Peyer's patch (tissue), 4 donors: ENCODE measurements around the gene C1QTNF9. TPM values are rescaled to one million over a fixed set of nuclear protein-coding genes. Genes with fewer than 3 reads are reported as not detected.
A peak's percentile ranks its signal among the peaks of the same experiment; 100 is the strongest.
"Not testable (repeated sequence)": the region's sequence is repeated elsewhere in the genome, so short reads cannot be mapped to it uniquely, and the experiment has no call there.

Experiments used
- DNase-seq, 3 donors: peaks; one replicate each; pipeline ENCODE4 v3.0.0-alpha.2; 2017 to 2019
- H3K27ac ChIP-seq, 4 donors: fragments of 200-600 bp; sonication (generic); one replicate each; pipeline ENCODE4 v1.5.1; 2016 to 2019
- H3K27me3 ChIP-seq, 2 donors: fragments of 200-600 bp; sonication (generic); one replicate each; pipeline ENCODE4 v1.5.1; 2019
- H3K36me3 ChIP-seq, 3 donors: fragments of 200-600 bp; sonication (generic); one replicate each; pipeline ENCODE4 v1.5.1; 2016 to 2019
- H3K4me1 ChIP-seq, 4 donors: fragments of 200-600 bp; sonication (generic); one replicate each; pipeline ENCODE4 v1.5.1; 2016 to 2019
- H3K4me3 ChIP-seq, 4 donors: fragments of 200-600 bp; sonication (generic); 1 replicate in 3 of 4; 2 replicates in 1 of 4; pipeline ENCODE4 v1.5.1; 2016 to 2019; ENCODE audit warnings: mild to moderate bottlenecking in 1 of 4
- H3K9me3 ChIP-seq, 4 donors: fragments of 200-600 bp; sonication (generic); one replicate each; pipeline ENCODE4 v1.5.1; 2016 to 2019; ENCODE audit warnings: mild to moderate bottlenecking in 1 of 4
- CTCF ChIP-seq, 6 experiments: fragments of 450-650 bp in 4 of 6; fragments of 200-600 bp in 2 of 6; sonication (generic) in 1 of 6; IDR thresholded peaks; one replicate each; pipeline ENCODE4 v1.5.1; 2017 to 2019; ENCODE audit warnings: antibody characterized with exemption in 6 of 6, mild to moderate bottlenecking in 3 of 6, moderate library complexity in 1 of 6
- POLR2A ChIP-seq, 2 donors: fragments of 450-650 bp; IDR thresholded peaks; one replicate each; pipeline ENCODE4 v1.5.1; 2017; ENCODE audit warnings: antibody characterized with exemption in 2 of 2, mild to moderate bottlenecking in 2 of 2, moderate library complexity in 2 of 2
- total RNA-seq, 4 donors: library from RNA; depleted of rRNA; stranded (reverse); fragments of >200 nt; gene quantifications; one replicate each; pipeline ENCODE4 v1.1.0, GENCODE V29; 2016

The C1QTNF9 gene, protein sequence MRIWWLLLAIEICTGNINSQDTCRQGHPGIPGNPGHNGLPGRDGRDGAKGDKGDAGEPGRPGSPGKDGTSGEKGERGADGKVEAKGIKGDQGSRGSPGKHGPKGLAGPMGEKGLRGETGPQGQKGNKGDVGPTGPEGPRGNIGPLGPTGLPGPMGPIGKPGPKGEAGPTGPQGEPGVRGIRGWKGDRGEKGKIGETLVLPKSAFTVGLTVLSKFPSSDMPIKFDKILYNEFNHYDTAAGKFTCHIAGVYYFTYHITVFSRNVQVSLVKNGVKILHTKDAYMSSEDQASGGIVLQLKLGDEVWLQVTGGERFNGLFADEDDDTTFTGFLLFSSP
- total RNA-seq: under 1 TPM in 1 of 4 donors, not detected in 3; 0.40 TPM

- not testable (repeated sequence) for H3K27me3 ChIP-seq, H3K27ac ChIP-seq, H3K4me1 ChIP-seq, H3K4me3 ChIP-seq, H3K9me3 ChIP-seq, DNase-seq, H3K36me3 ChIP-seq
These were observed at the start of gene C1QTNF9 for GRCh38 chr13:24309300-24309699. Gene C1QTNF9 (plus strand): TSS chr13:24309580. CDS start chr13:24316004, 6,424 bp downstream.

GRCh38 chr13:24261566-24261965 lies 47.8 kb upstream of the C1QTNF9 start:
- no peaks in the 10 kb centered on the region for H3K4me1 ChIP-seq
- no peak for DNase-seq
- TF ChIP-seq POLR2A (IDR thresholded peaks at IDR 0.05) (no peak), CTCF (IDR thresholded peaks at IDR 0.05) (no peak)
- H3K27me3 ChIP-seq: no peaks in the 10 kb centered on the region
- H3K4me3 ChIP-seq: no peak overlapping the region
- no peaks in the 10 kb centered on the region for H3K9me3 ChIP-seq
- H3K27ac ChIP-seq: peak overlapping the region in 1 of 4 donors; percentile 21
- H3K36me3 ChIP-seq: peaks cover 0 to 5% (median 0%) of the 10 kb centered on the region in 3 donors

- no peaks in the 10 kb centered on the region for H3K9me3 ChIP-seq
- H3K36me3 ChIP-seq: no peaks in the 10 kb centered on the region
- DNase-seq: no peak
- TF ChIP-seq POLR2A (IDR thresholded peaks at IDR 0.05): no peak
- no peak for TF ChIP-seq CTCF (IDR thresholded peaks at IDR 0.05)
- H3K4me3 ChIP-seq: no peak overlapping the region
- H3K27me3 ChIP-seq: no peaks in the 10 kb centered on the region
- H3K4me1 ChIP-seq: peaks cover 0 to 6% (median 0%) of the 10 kb centered on the region in 4 donors
- peak overlapping the region in 2 of 4 donors; percentile 54 to 65 for H3K27ac ChIP-seq
These were observed 45.7 kb upstream of the C1QTNF9 start for GRCh38 chr13:24263632-24264031.

GRCh38 chr13:24264976-24265375 lies 44.4 kb upstream of the C1QTNF9 start:
- Histone ChIP-seq H3K4me3 (no peak overlapping the region), H3K4me1 (peaks cover 0 to 9% (median 0%) of the 10 kb centered on the region in 4 donors), H3K27me3 (no peaks in the 10 kb centered on the region), H3K27ac (peak overlapping the region; percentile 53 to 66 (median 60)), H3K9me3 (no peaks in the 10 kb centered on the region), H3K36me3 (no peaks in the 10 kb centered on the region)
- DNase-seq: peak in 2 of 3 donors; percentile 77 to 86
- no peak for TF ChIP-seq POLR2A (IDR thresholded peaks at IDR 0.05)
- TF ChIP-seq CTCF (IDR thresholded peaks at IDR 0.05): no peak

DNA sequence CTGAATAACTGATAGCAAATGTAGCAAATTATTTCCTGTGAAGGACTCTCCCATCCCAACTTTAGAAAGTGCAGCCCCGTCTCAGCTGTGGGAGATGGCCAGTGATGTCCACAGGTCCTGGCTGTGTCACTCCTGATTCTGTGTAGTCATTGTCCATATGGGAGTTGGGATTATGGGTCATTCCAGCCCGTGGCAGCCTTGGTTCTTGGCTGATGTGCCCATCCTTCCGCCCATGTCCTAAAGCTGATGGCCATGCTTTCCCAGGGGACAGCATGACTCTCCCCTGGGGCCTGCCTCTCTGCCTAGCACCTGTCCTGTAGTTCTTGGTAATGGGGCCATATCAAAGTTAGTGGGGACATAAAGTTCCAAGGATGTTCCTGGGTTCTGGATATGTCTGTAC lies 43.9 kb upstream of the C1QTNF9 start:
- no peak for DNase-seq
- TF ChIP-seq CTCF (IDR thresholded peaks at IDR 0.05): no peak
- TF ChIP-seq POLR2A (IDR thresholded peaks at IDR 0.05): no peak
- Histone ChIP-seq H3K9me3 (no peaks in the 10 kb centered on the region), H3K27me3 (no peaks in the 10 kb centered on the region), H3K36me3 (no peaks in the 10 kb centered on the region), H3K4me1 (peaks cover 0 to 13% (median 0%) of the 10 kb centered on the region in 4 donors), H3K27ac (peak overlapping the region; percentile 53 to 66 (median 60)), H3K4me3 (no peak overlapping the region)

GRCh38 chr13:24267274-24267673 lies 42.1 kb upstream of the C1QTNF9 start:
- Histone ChIP-seq H3K4me1 (peaks cover 0 to 25% (median 4%) of the 10 kb centered on the region in 4 donors), H3K27me3 (no peaks in the 10 kb centered on the region), H3K36me3 (no peaks in the 10 kb centered on the region), H3K9me3 (no peaks in the 10 kb centered on the region), H3K4me3 (peak overlapping the region in 2 of 4 donors; percentile 4 to 23), H3K27ac (peak overlapping the region; percentile 36 to 61 (median 56))
- DNase-seq: peak in 1 of 3 donors; percentile 43
- no peak for TF ChIP-seq CTCF (IDR thresholded peaks at IDR 0.05)
- no peak for TF ChIP-seq POLR2A (IDR thresholded peaks at IDR 0.05)
